ENCODE results near the gene GPX3.

GPX3 gene

DNA sequence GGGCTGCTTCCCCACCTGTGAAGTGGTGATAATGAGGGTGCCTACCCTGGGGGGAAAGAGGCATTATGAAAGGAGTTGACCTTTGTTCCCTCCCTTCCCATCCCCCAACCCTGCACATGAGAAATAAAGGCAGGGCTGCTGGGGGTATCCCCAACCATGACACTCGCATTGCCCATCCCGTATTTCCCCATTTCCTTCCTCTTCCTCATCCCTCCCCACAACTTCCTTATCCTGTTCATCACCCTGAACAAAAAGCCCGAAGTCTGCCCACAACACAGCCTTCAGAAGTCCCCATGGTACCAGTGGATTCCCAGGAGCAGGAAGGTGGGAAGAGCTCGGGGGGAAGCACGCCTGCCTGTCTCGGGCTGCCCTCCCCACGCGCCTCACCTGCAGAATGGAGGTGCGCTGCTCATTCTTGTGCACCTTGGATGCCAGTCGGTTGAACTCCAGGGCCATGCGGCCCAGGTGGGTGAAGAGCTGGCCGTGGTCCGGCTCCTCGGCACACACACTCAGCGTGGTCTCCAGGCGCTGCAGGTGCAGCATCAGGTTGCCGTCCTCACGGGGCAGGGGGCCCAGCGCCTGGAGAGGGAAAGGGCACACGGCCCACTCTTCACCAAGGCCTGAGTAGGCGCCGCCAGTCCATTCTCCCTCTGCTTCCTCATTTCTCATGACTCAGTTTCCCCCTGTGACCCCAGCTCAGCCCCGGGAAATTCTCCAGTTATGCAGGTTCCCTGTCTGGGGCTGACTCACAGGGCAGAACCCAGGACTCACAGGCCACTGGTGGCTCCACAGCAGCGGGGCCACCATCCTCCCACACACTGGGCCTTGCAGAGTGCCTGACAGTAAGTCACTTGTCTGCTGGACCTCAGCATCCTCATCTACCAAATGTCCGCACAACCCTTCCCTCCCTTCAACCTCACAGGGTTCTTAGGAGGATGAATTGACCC is 36.3 kb downstream of the GPX3 start:
- TF ChIP-seq, protein P1, sequence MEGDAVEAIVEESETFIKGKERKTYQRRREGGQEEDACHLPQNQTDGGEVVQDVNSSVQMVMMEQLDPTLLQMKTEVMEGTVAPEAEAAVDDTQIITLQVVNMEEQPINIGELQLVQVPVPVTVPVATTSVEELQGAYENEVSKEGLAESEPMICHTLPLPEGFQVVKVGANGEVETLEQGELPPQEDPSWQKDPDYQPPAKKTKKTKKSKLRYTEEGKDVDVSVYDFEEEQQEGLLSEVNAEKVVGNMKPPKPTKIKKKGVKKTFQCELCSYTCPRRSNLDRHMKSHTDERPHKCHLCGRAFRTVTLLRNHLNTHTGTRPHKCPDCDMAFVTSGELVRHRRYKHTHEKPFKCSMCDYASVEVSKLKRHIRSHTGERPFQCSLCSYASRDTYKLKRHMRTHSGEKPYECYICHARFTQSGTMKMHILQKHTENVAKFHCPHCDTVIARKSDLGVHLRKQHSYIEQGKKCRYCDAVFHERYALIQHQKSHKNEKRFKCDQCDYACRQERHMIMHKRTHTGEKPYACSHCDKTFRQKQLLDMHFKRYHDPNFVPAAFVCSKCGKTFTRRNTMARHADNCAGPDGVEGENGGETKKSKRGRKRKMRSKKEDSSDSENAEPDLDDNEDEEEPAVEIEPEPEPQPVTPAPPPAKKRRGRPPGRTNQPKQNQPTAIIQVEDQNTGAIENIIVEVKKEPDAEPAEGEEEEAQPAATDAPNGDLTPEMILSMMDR (conservative IDR thresholded peaks at IDR 0.05; ENCODE audit: low read length): no peak
- DNase-seq (ENCODE audit: low read depth): no peak
- no peak overlapping the region for H3K4me3 ChIP-seq (ENCODE audit: low read length)

DNA sequence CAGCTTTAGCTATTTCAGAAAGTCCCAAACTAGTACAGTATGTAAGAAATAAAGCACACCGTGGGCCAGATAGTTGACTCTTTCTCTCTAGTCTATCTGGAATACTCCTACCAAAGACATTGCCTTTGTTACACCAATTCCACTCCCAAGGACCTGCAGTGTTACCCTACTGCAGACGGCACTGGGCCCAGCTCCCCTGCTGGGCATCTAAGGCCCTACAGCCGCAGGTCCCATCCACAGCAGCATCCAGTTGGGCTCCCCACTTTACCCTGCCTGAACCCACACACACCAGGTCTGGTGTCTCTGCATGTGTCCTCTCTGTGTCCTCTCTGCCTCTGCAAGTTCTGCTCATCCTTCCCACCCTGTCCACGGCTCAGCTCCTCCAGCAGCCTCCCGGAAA is 37.9 kb downstream of the GPX3 start:
- no peak for DNase-seq (ENCODE audit: low read depth)
- no peak overlapping the region for H3K4me3 ChIP-seq (ENCODE audit: low read length)
- TF ChIP-seq, protein P1 (conservative IDR thresholded peaks at IDR 0.05; ENCODE audit: low read length): 0 out of 2 replicates have a peak, but pooled peaks have one; percentile 2

- H3K4me3 ChIP-seq (ENCODE audit: low read length): no peak overlapping the region
- DNase-seq (ENCODE audit: low read depth): no peak
- TF ChIP-seq, protein P1 (conservative IDR thresholded peaks at IDR 0.05; ENCODE audit: low read length): no peak
Measured at GRCh38 chr5:151058891-151059489, 38.6 kb downstream of the GPX3 start.

DNA sequence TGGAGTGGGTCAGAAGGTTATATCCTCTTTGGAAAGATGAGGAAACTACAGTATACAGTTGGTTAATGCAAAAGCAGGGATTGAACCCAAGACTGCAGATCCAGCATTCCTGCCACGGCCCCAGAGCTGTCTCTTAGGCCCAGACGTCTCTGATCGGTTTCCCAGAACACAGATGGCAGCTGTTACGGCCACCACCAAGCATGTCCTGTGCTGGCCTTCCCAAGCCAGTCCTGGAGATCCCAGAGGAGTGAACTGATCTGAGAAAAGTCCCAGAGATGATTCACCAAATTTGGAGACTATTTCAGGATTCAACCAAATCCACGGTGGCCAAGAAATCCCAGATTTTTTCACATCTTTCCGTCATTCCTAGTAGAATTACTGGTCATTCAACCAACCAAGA is 40.4 kb downstream of the GPX3 start:
- no peak for DNase-seq (ENCODE audit: low read depth)
- TF ChIP-seq, protein P1 (conservative IDR thresholded peaks at IDR 0.05; ENCODE audit: low read length): no peak
- no peak overlapping the region for H3K4me3 ChIP-seq (ENCODE audit: low read length)

GRCh38 chr5:151062405-151063141 is 42.2 kb downstream of the GPX3 start:
- no peak overlapping the region for H3K4me3 ChIP-seq (ENCODE audit: low read length)
- TF ChIP-seq, protein P1 (conservative IDR thresholded peaks at IDR 0.05; ENCODE audit: low read length): no peak
- no peak for DNase-seq (ENCODE audit: low read depth)

GRCh38 chr5:151063142-151063989 is 43.0 kb downstream of the GPX3 start:
- H3K4me3 ChIP-seq (ENCODE audit: low read length): no peak overlapping the region
- peak; percentile 77 for DNase-seq (ENCODE audit: low read depth)
- TF ChIP-seq, protein P1 (conservative IDR thresholded peaks at IDR 0.05; ENCODE audit: low read length): no peak

All from AG10803 (cell line).